NCI-H1694 (cell line): Measurements from ENCODE around the gene CCDC142.

ENCODE experiments used
- DNase-seq: peaks from one replicate; lab custom pipeline; 2025; lab: John Stamatoyannopoulos, UW

Gene CCDC142

GRCh38 chr2:74514368-74515270 is 31.8 kb upstream of the CCDC142 start, which contains the start of gene TLX2:
Gene TLX2 (plus strand): TSS chr2:74514450. CDS start chr2:74514807, 357 bp downstream.
- no peak for DNase-seq

GRCh38 chr2:74513605-74514367 is 31.0 kb upstream of the CCDC142 start:
- no peak for DNase-seq

GRCh38 chr2:74512744-74513604 is 30.2 kb upstream of the CCDC142 start:
- no peak for DNase-seq

GRCh38 chr2:74511104-74511989 is 28.5 kb upstream of the CCDC142 start:
- DNase-seq = no peak

GRCh38 chr2:74510272-74510671 is 27.5 kb upstream of the CCDC142 start:
- no peak for DNase-seq

GRCh38 chr2:74507926-74508520 is 25.2 kb upstream of the CCDC142 start:
- DNase-seq = peak; percentile 47

- peak; percentile 99 for DNase-seq
Measured at GRCh38 chr2:74507145-74507925, 24.5 kb upstream of the CCDC142 start, which contains the start of gene PCGF1. Gene PCGF1 (minus strand): TSS chr2:74507695. CDS start chr2:74507668, 27 bp downstream.

GRCh38 chr2:74505448-74506246 is 22.8 kb upstream of the CCDC142 start:
- DNase-seq = no peak

GRCh38 chr2:74504591-74504990 is 21.8 kb upstream of the CCDC142 start:
- DNase-seq = no peak

GRCh38 chr2:74503506-74504475 is 21.0 kb upstream of the CCDC142 start:
- DNase-seq = no peak

GRCh38 chr2:74502720-74503505 is 20.1 kb upstream of the CCDC142 start:
- DNase-seq = no peak

- DNase-seq = no peak
Measured at GRCh38 chr2:74502147-74502719, 19.4 kb upstream of the CCDC142 start.

GRCh38 chr2:74501335-74502071 is 18.7 kb upstream of the CCDC142 start:
- DNase-seq = no peak

GRCh38 chr2:74500578-74500946 is 17.8 kb upstream of the CCDC142 start:
- no peak for DNase-seq

- no peak for DNase-seq
Measured at GRCh38 chr2:74499940-74500577, 17.3 kb upstream of the CCDC142 start.
